H9 (cell line): ENCODE data around the gene MRM2. TPM values are rescaled to one million over a fixed set of nuclear protein-coding genes. Genes with fewer than 3 reads are reported as not detected.

Experiments used
- DNase-seq: peaks from one replicate; pipeline ENCODE4 v3.0.0-alpha.2; 2017
- H2AFZ ChIP-seq: one replicate; pipeline ENCODE4 v1.6.1; 2013; ENCODE audit warnings: mild to moderate bottlenecking, low read length, control low read depth, moderate library complexity
- H2AK5ac ChIP-seq: 2 replicates; pipeline ENCODE4 v1.6.1; 2013; ENCODE audit warnings: low read length, control low read depth, mixed read lengths; ENCODE audit not compliant: insufficient read length
- H2BK120ac ChIP-seq: one replicate; pipeline ENCODE4 v1.6.1; 2013; ENCODE audit warnings: low read depth, mild to moderate bottlenecking, low read length, control low read depth, inconsistent platforms; ENCODE audit not compliant: poor library complexity, severe bottlenecking
- H2BK12ac ChIP-seq: 2 replicates; pipeline ENCODE4 v1.6.1; 2013; ENCODE audit warnings: low read length, control low read depth, mixed read lengths, low read depth; ENCODE audit not compliant: insufficient read length
- H2BK15ac ChIP-seq: 2 replicates; pipeline ENCODE4 v1.6.1; 2013; ENCODE audit warnings: low read depth, low read length, control low read depth
- H2BK20ac ChIP-seq: one replicate; pipeline ENCODE4 v1.6.1; 2013; ENCODE audit warnings: low read depth, mild to moderate bottlenecking, low read length, control low read depth, inconsistent platforms; ENCODE audit not compliant: poor library complexity, severe bottlenecking
- H2BK5ac ChIP-seq: 2 replicates; pipeline ENCODE4 v1.6.1; 2013; ENCODE audit warnings: low read length, control low read depth, mixed read lengths; ENCODE audit not compliant: insufficient read length
- H3K14ac ChIP-seq: 2 replicates; pipeline ENCODE4 v1.6.1; 2013; ENCODE audit warnings: low read length, control low read depth; ENCODE audit not compliant: insufficient read depth
- H3K18ac ChIP-seq: 2 replicates; pipeline ENCODE4 v1.6.1; 2013; ENCODE audit warnings: low read depth, mild to moderate bottlenecking, mixed read lengths, low read length, control low read depth; ENCODE audit not compliant: insufficient read length
- H3K23ac ChIP-seq: 2 replicates; pipeline ENCODE4 v1.6.1; 2013; ENCODE audit warnings: low read length, control low read depth, mixed read lengths, low read depth; ENCODE audit not compliant: insufficient read length
- H3K23me2 ChIP-seq: 2 replicates; pipeline ENCODE4 v1.6.1; 2013; ENCODE audit warnings: low read depth, mild to moderate bottlenecking, mixed read lengths, low read length, control low read depth; ENCODE audit not compliant: insufficient read length, poor library complexity, severe bottlenecking
- H3K27ac ChIP-seq: 2 replicates; pipeline ENCODE4 v1.5.1; 2013; ENCODE audit warnings: low read length, control low read depth, mixed read lengths, low read depth; ENCODE audit not compliant: insufficient read length
- H3K27me3 ChIP-seq: 2 replicates; pipeline ENCODE4 v1.6.1; 2013; ENCODE audit warnings: low read length, control low read depth, inconsistent platforms; ENCODE audit not compliant: insufficient read depth
- H3K4ac ChIP-seq: 2 replicates; pipeline ENCODE4 v1.6.1; 2013; ENCODE audit warnings: low read depth, mild to moderate bottlenecking, control low read depth, inconsistent platforms, low read length, moderate library complexity
- H3K4me1 ChIP-seq: 2 replicates; pipeline ENCODE4 v1.6.1; 2013; ENCODE audit warnings: low read length, control low read depth, inconsistent platforms; ENCODE audit not compliant: insufficient read depth
- H3K4me2 ChIP-seq: 2 replicates; pipeline ENCODE4 v1.6.1; 2013; ENCODE audit warnings: low read length, control low read depth, mixed read lengths; ENCODE audit not compliant: insufficient read length, insufficient read depth
- H3K56ac ChIP-seq: 2 replicates; pipeline ENCODE4 v1.6.1; 2013; ENCODE audit warnings: low read depth, mild to moderate bottlenecking, mixed read lengths, low read length, control low read depth; ENCODE audit not compliant: insufficient read length
- H3K79me1 ChIP-seq: 2 replicates; pipeline ENCODE4 v1.6.1; 2013; ENCODE audit warnings: low read depth, mild to moderate bottlenecking, moderate library complexity, low read length, control low read depth, inconsistent platforms; ENCODE audit not compliant: insufficient read depth, poor library complexity, severe bottlenecking
- H3K79me2 ChIP-seq: 2 replicates; pipeline ENCODE4 v1.6.1; 2013; ENCODE audit warnings: low read length, control low read depth, inconsistent platforms; ENCODE audit not compliant: insufficient read depth
- H3K9ac ChIP-seq: 2 replicates; pipeline ENCODE4 v1.6.1; 2013; ENCODE audit warnings: low read length, control low read depth, mixed read lengths; ENCODE audit not compliant: insufficient read length; ENCODE audit errors: extremely low read depth
- H3K9me3 ChIP-seq: one replicate; pipeline ENCODE4 v1.6.1; 2013; ENCODE audit warnings: low read depth, low read length, inconsistent platforms; ENCODE audit not compliant: control insufficient read depth
- H3T11ph ChIP-seq: one replicate; pipeline ENCODE4 v1.6.1; 2013; ENCODE audit warnings: mild to moderate bottlenecking, low read length, control low read depth, inconsistent platforms
- H4K20me1 ChIP-seq: one replicate; pipeline ENCODE4 v1.6.1; 2013; ENCODE audit not compliant: control insufficient read depth, insufficient read length, insufficient read depth
- H4K5ac ChIP-seq: 2 replicates; pipeline ENCODE4 v1.6.1; 2013; ENCODE audit warnings: low read depth, mild to moderate bottlenecking, mixed read lengths, low read length, control low read depth; ENCODE audit not compliant: insufficient read length
- H4K8ac ChIP-seq: replicated peaks from 2 replicates; pipeline ENCODE4 v1.6.1; 2013; ENCODE audit warnings: low read length, control low read depth, mixed read lengths, low read depth; ENCODE audit not compliant: insufficient read length
- H4K91ac ChIP-seq: 2 replicates; pipeline ENCODE4 v1.6.1; 2013; ENCODE audit warnings: low read depth, mild to moderate bottlenecking, moderate library complexity, mixed read lengths, low read length, control low read depth; ENCODE audit not compliant: insufficient read length
- H3K27ac Mint-ChIP-seq, 3 experiments: 2 replicates in 2 of 3; 3 replicates in 1 of 3; pipeline ENCODE4 v1.8.0; 2020 to 2021; ENCODE audit warnings: mixed read lengths in 3 of 3, mild to moderate bottlenecking in 1 of 3, moderate library complexity in 1 of 3
- H3K27me3 Mint-ChIP-seq: 2 replicates; pipeline ENCODE4 v1.8.0; 2021; ENCODE audit warnings: low read depth, mild to moderate bottlenecking, moderate library complexity, mixed read lengths
- H3K36me3 Mint-ChIP-seq, 3 experiments: 2 replicates in 2 of 3; 3 replicates in 1 of 3; pipeline ENCODE4 v1.8.0; 2020 to 2021; ENCODE audit warnings: low read depth in 3 of 3, mixed read lengths in 3 of 3; ENCODE audit not compliant: insufficient read depth in 1 of 3
- H3K4me1 Mint-ChIP-seq, 2 experiments: 2 replicates each; pipeline ENCODE4 v1.8.0; 2020; ENCODE audit warnings: mixed read lengths in 2 of 2
- H3K4me3 Mint-ChIP-seq, 2 experiments: 2 replicates in 1 of 2; 3 replicates in 1 of 2; pipeline ENCODE4 v1.8.0; 2020 to 2021; ENCODE audit warnings: mild to moderate bottlenecking in 2 of 2, mixed read lengths in 2 of 2, moderate library complexity in 1 of 2
- H3K9me3 Mint-ChIP-seq, 2 experiments: 2 replicates in 1 of 2; 3 replicates in 1 of 2; pipeline ENCODE4 v1.8.0; 2020; ENCODE audit warnings: mild to moderate bottlenecking in 2 of 2, mixed read lengths in 2 of 2, moderate library complexity in 1 of 2
- CTCF ChIP-seq: fragments of 200-600 bp; sonication (generic); conservative IDR thresholded peaks from 3 replicates; pipeline ENCODE4 v1.8.0; 2021; ENCODE audit warnings: antibody characterized with exemption, mild to moderate bottlenecking
- WGBS: extraction: QIAGEN DNeasy Blood & Tissue Kit; methylation state at CpG from one replicate; pipeline ENCODE4 v1.1.7; 2013; ENCODE audit warnings: missing lambda C conversion rate, low lambda C conversion rate, mixed read lengths; ENCODE audit not compliant: insufficient read length; ENCODE audit errors: extremely low coverage; 5-methylcytosine and 5-hydroxymethylcytosine counted together
- total RNA-seq: library from RNA; stranded (reverse); gene quantifications from 2 replicates; pipeline ENCODE4 v1.2.1, GENCODE V29; 2021

Gene MRM2
- total RNA-seq, 1 experiment from 2014 or later, result 59.0 TPM

- H2BK120ac ChIP-seq, result no peak overlapping the region
- no peaks in the 10 kb centered on the region for H3K79me2 ChIP-seq
- H3K4me2 ChIP-seq, result no peak overlapping the region
- H3K56ac ChIP-seq, result no peak overlapping the region
- no peak overlapping the region for H2AFZ ChIP-seq
- H3K27me3 Mint-ChIP-seq, result no peaks in the 10 kb centered on the region
- H2BK15ac ChIP-seq, result no peak overlapping the region
- H3K27ac Mint-ChIP-seq, result peak overlapping the region in 2 of 3 experiments; percentile 29 to 82; a peak in 1 of 7 replicates
- no peak overlapping the region for H3K18ac ChIP-seq
- H2AK5ac ChIP-seq, result no peak overlapping the region
- no peak overlapping the region for H3K14ac ChIP-seq
- H3K36me3 Mint-ChIP-seq, result peaks cover 8 to 33% (median 22%) of the 10 kb centered on the region in 3 experiments; a peak in 6 of 7 replicates
- H3K9me3 Mint-ChIP-seq, result no peaks in the 10 kb centered on the region
- no peak overlapping the region for H3K4me3 Mint-ChIP-seq
- no peaks in the 10 kb centered on the region for H3K27me3 ChIP-seq
- H3T11ph ChIP-seq, result no peak overlapping the region
- no peaks in the 10 kb centered on the region for H3K9me3 ChIP-seq
- H3K27ac ChIP-seq, result no peak overlapping the region
- no peaks in the 10 kb centered on the region for H3K4me1 Mint-ChIP-seq
- TF ChIP-seq CTCF, result no peak
- no peak overlapping the region for H4K8ac ChIP-seq
- no peak overlapping the region for H3K23ac ChIP-seq
- H4K5ac ChIP-seq, result no peak overlapping the region
- no peaks in the 10 kb centered on the region for H3K79me1 ChIP-seq
- H3K9ac ChIP-seq, result no peak overlapping the region
- H3K23me2 ChIP-seq, result no peaks in the 10 kb centered on the region
- no peak overlapping the region for H4K91ac ChIP-seq
- no peaks in the 10 kb centered on the region for H3K4me1 ChIP-seq
- H2BK5ac ChIP-seq, result no peak overlapping the region
- H3K4ac ChIP-seq, result no peak overlapping the region
- H4K20me1 ChIP-seq, result no peaks in the 10 kb centered on the region
- no CpG with 5 or more reads among the region's 44 CpGs for WGBS
- no peak for DNase-seq
- no peak overlapping the region for H2BK12ac ChIP-seq
- H2BK20ac ChIP-seq, result no peak overlapping the region
Observed at GRCh38 chr7:2256306-2257045, 14.5 kb upstream of the MRM2 start.
